HS-5 (cell line): Measurements from ENCODE around the gene MERTK.
"Not testable (repeated sequence)": the region's sequence is repeated elsewhere in the genome, so short reads cannot be mapped to it uniquely, and the experiment has no call there.

Experiments
- DNase-seq: peaks from one replicate; pipeline ENCODE4 v3.0.0-alpha.2; 2012; ENCODE audit warnings: low read depth

Gene MERTK

GRCh38 chr2:112046231-112046630 is 147.8 kb downstream of the MERTK start:
- no peak for DNase-seq

- DNase-seq = no peak
These were observed 149.3 kb downstream of the MERTK start for GRCh38 chr2:112047537-112048235.

GRCh38 chr2:112048236-112048592 is 149.8 kb downstream of the MERTK start:
- no peak for DNase-seq

- peak; percentile 49 for DNase-seq
These were observed 150.5 kb downstream of the MERTK start for GRCh38 chr2:112048887-112049286.

GRCh38 chr2:112050316-112050715 is 151.9 kb downstream of the MERTK start:
- DNase-seq = no peak

- peak; percentile 90 for DNase-seq
These were observed 155.8 kb downstream of the MERTK start for GRCh38 chr2:112053917-112054846.

- peak; percentile 84 for DNase-seq
These were observed 156.7 kb downstream of the MERTK start, which contains the start of gene TMEM87B for GRCh38 chr2:112054847-112055729. TSS of gene TMEM87B (plus strand) at chr2:112055269. CDS start at chr2:112055592, 323 bp downstream.

GRCh38 chr2:112055730-112056625 is 157.6 kb downstream of the MERTK start:
- peak; percentile 95 for DNase-seq

- DNase-seq = no peak
These were observed 158.2 kb downstream of the MERTK start for GRCh38 chr2:112056626-112056987.

GRCh38 chr2:112059671-112060070 is 161.3 kb downstream of the MERTK start:
- DNase-seq = no peak

- no peak for DNase-seq
These were observed 162.9 kb downstream of the MERTK start for GRCh38 chr2:112061299-112061698.

GRCh38 chr2:112061840-112062239 is 163.4 kb downstream of the MERTK start:
- DNase-seq = no peak

- no peak for DNase-seq
These were observed 164.5 kb downstream of the MERTK start for GRCh38 chr2:112062894-112063293.

GRCh38 chr2:112065486-112065885 is 167.1 kb downstream of the MERTK start:
- DNase-seq = no peak

- DNase-seq = peak; percentile 77
These were observed 167.6 kb downstream of the MERTK start for GRCh38 chr2:112065966-112066365.

GRCh38 chr2:112069794-112070193 is 171.4 kb downstream of the MERTK start:
- not testable (repeated sequence) for DNase-seq

GRCh38 chr2:112073875-112074274 is 175.5 kb downstream of the MERTK start:
- DNase-seq = no peak

GRCh38 chr2:112074506-112074905 is 176.1 kb downstream of the MERTK start:
- DNase-seq = no peak

- no peak for DNase-seq
These were observed 177.3 kb downstream of the MERTK start for GRCh38 chr2:112075490-112076260.

- DNase-seq = no peak
These were observed 179.4 kb downstream of the MERTK start for GRCh38 chr2:112077814-112078213.
